Subcutaneous adipose tissue (tissue), 4 donors: ENCODE results near the gene RHOU. TPM values are rescaled to one million over a fixed set of nuclear protein-coding genes. Genes with fewer than 3 reads are reported as not detected.

Experiments used
- CTCF ChIP-seq: fragments of 450-650 bp; IDR thresholded peaks from one replicate; pipeline ENCODE4 v1.5.1; 2016; ENCODE audit warnings: low read depth, mild to moderate bottlenecking, control low read depth, antibody characterized with exemption, moderate library complexity
- total RNA-seq, 4 donors: library from RNA; depleted of rRNA; stranded (reverse); fragments of >200 nt; gene quantifications; one replicate each; pipeline ENCODE4 v1.1.0, GENCODE V29; 2016

Gene RHOU
- total RNA-seq, 4 donors from 2014 or later: 15.0 to 27.0 (median 20.3) TPM

DNA sequence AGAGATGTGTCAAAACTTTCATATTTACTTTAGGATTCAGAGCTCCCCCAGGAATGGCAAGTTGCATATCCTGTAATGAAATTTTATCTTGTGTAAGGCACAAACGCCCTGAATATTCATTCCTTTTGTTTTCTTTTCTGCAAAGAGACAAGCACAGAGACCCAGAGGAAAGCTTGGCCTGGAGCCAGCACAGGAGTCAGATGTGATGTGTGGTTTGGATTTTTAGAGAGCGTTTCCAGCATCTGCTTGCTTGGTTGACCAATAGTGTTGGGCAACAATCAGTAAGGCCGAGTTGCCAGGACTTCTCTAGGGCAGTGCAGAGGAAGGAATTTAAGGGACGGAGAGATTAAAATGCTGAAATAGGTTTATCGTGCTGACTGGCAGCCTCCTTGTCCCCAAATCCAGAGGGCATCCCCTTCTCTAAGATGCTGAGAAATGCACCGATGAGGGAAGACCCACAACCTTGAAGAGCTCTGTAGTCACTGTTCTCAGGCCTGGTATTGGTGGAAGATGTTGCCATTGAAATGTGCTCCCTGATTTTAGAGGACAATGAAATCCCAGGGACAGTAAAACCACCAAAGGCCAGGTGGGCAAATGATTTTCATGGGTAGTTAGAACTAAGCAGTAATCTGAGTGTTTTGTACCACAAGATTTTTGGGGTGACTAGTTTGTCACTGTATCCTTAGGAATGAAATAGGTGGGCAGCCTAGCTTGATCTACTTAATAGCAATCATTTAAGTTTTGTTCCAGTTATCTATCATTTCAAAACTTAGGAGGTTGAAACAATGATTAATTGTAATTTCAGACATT lies 37.9 kb upstream of the RHOU start:
- TF ChIP-seq CTCF: no peak

DNA sequence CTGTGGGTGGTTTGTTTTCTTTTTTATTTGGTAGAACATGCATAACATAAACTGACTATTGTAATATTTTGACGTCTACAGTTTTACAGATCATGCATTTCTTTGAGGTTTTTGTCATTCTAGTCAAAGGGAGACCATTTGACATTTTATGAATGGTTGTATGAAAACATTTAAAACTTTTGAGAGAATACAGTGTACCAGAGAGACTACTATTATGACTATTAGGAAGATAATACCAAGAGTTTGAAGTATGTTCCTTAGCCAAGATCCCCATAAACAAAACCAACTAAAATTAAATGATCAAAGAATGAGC lies 37.3 kb upstream of the RHOU start:
- TF ChIP-seq CTCF: no peak

DNA sequence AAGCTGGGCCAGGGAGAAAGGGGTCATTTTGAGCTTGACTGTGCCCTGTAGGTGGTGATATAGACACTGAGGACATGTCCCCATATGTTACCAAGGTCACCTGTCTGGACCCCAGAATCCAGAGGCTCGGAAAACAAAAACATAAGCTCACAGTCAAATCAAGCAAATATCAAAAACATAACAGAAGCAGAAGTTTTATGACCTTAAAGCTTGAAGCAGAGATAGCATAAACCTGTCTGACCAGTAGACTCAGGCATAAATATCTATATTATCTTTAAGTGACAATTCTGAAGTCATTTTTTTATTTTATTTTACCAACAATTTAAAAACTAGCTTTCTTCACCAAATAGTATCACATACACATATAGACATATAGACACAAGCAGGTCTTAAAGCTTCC lies 32.8 kb upstream of the RHOU start:
- TF ChIP-seq CTCF: no peak

DNA sequence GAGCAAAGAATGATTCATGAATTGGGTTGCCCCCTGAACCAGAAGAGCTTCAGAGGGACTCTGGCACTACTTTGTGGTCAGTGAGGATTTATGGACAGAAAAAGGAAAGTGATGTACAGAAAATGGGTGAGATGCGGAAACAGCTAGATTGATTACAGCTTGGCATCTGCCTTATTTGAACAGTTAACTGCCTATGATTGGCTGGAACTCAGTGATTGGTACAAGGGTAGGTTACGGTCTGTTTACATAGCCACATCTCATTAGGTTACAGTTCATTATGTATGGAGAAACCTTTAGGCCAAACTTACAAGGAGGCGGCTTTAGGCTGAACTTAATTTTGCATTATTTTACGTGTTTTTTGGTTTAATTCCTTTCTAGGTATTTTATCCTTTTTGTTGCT lies 29.0 kb upstream of the RHOU start:
- no peak for TF ChIP-seq CTCF

GRCh38 chr1:228717081-228717480 lies 18.2 kb upstream of the RHOU start:
- TF ChIP-seq CTCF: no peak

DNA sequence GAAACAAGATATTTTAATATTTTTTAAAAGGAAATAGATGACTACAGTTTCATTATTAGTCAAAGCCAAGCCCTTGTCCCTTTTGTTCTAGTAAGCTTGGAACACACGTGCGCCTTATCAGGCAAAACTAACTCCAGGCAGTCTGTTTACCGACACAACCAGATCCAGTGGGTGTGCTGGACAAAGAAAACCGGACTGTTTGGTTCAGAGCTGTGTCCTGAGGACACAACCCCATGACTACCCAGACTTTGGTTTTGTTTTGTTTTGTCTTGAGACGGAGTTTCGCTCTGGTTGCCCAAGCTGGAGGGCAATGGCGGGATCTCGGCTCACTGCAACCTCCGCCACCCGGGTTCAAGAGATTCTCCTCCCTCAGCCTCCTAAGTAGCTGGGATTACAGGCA lies 13.9 kb upstream of the RHOU start:
- no peak for TF ChIP-seq CTCF

DNA sequence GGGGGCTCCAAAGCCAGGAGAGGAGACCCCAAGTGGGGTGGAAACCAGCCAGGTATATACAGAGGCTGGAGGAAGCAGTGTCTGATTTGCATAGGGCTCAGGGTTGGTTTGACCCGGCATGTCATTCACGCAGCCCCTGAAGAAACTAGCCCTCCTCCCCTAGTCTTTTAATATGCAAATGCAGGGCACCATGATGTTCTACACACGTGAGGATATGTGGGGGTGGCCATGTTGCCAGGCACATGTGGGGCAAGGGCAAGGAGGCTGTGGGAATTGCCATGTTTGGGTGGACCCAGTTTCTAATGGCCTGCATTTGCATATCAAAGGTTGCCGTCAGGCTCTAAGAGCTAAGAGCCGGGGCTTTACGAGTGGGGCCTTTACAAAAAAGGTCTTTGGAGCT lies 12.0 kb upstream of the RHOU start:
- no peak for TF ChIP-seq CTCF
